Measurements from ENCODE around the gene KIF11. TPM values are rescaled to one million over a fixed set of nuclear protein-coding genes. Genes with fewer than 3 reads are reported as not detected.

KIF11 gene
- total RNA-seq, 1 experiment from 2014 or later: 15.1 TPM

- in situ Hi-C loops (cut with HindIII; ENCODE audit: low pct_unique_long_range_greater_than_20kb, low sequenced_read_pairs): no loop called here
- DNase-seq (ENCODE audit: low read depth): no peak
These were observed 63.5 kb downstream of the KIF11 start for GRCh38 chr10:92656266-92656961.

- DNase-seq (ENCODE audit: low read depth): no peak
- in situ Hi-C loops (cut with HindIII; ENCODE audit: low pct_unique_long_range_greater_than_20kb, low sequenced_read_pairs): no loop called here
These were observed 64.1 kb downstream of the KIF11 start for GRCh38 chr10:92657024-92657423.

GRCh38 chr10:92662848-92663247 lies 69.9 kb downstream of the KIF11 start:
- DNase-seq (ENCODE audit: low read depth): no peak
- in situ Hi-C loops (cut with HindIII; ENCODE audit: low pct_unique_long_range_greater_than_20kb, low sequenced_read_pairs): no loop called here

GRCh38 chr10:92664322-92664721 lies 71.4 kb downstream of the KIF11 start:
- in situ Hi-C loops (cut with HindIII; ENCODE audit: low pct_unique_long_range_greater_than_20kb, low sequenced_read_pairs): no loop called here
- no peak for DNase-seq (ENCODE audit: low read depth)

GRCh38 chr10:92667078-92667477 lies 74.1 kb downstream of the KIF11 start:
- in situ Hi-C loops (cut with HindIII; ENCODE audit: low pct_unique_long_range_greater_than_20kb, low sequenced_read_pairs): no loop called here
- no peak for DNase-seq (ENCODE audit: low read depth)

GRCh38 chr10:92677708-92678107 lies 84.8 kb downstream of the KIF11 start:
- in situ Hi-C loops (cut with HindIII; ENCODE audit: low pct_unique_long_range_greater_than_20kb, low sequenced_read_pairs): no loop called here
- DNase-seq (ENCODE audit: low read depth): no peak

- in situ Hi-C loops (cut with HindIII; ENCODE audit: low pct_unique_long_range_greater_than_20kb, low sequenced_read_pairs): no loop called here
These were observed 85.3 kb downstream of the KIF11 start for GRCh38 chr10:92678206-92678605.

GRCh38 chr10:92681306-92681834 lies 88.4 kb downstream of the KIF11 start:
- in situ Hi-C loops (cut with HindIII; ENCODE audit: low pct_unique_long_range_greater_than_20kb, low sequenced_read_pairs): no loop called here
- no peak for DNase-seq (ENCODE audit: low read depth)

More at GRCh38 chr10:92678206-92678605, 85.3 kb downstream of the KIF11 start:
- no peak for DNase-seq (ENCODE audit: low read depth)

- in situ Hi-C loops (cut with HindIII; ENCODE audit: low pct_unique_long_range_greater_than_20kb, low sequenced_read_pairs): no loop called here
- no peak for DNase-seq (ENCODE audit: low read depth)
These were observed 95.6 kb downstream of the KIF11 start for GRCh38 chr10:92688573-92688926.

- in situ Hi-C loops (cut with HindIII; ENCODE audit: low pct_unique_long_range_greater_than_20kb, low sequenced_read_pairs): no loop called here
- DNase-seq (ENCODE audit: low read depth): peak; percentile 46
These were observed 96.2 kb downstream of the KIF11 start for GRCh38 chr10:92688927-92689662.

- DNase-seq (ENCODE audit: low read depth): peak; percentile 44
- in situ Hi-C loops (cut with HindIII; ENCODE audit: low pct_unique_long_range_greater_than_20kb, low sequenced_read_pairs): no loop called here
These were observed 96.8 kb downstream of the KIF11 start, which contains the start of gene HHEX for GRCh38 chr10:92689663-92690210. TSS of gene HHEX (plus strand) at chr10:92689955. CDS start at chr10:92689987, 32 bp downstream.

GRCh38 chr10:92690211-92690914 lies 97.4 kb downstream of the KIF11 start:
- DNase-seq (ENCODE audit: low read depth): peak; percentile 31
- in situ Hi-C loops (cut with HindIII; ENCODE audit: low pct_unique_long_range_greater_than_20kb, low sequenced_read_pairs): no loop called here

- no peak for DNase-seq (ENCODE audit: low read depth)
- in situ Hi-C loops (cut with HindIII; ENCODE audit: low pct_unique_long_range_greater_than_20kb, low sequenced_read_pairs): no loop called here
These were observed 98.1 kb downstream of the KIF11 start for GRCh38 chr10:92690915-92691590.

- no peak for DNase-seq (ENCODE audit: low read depth)
- in situ Hi-C loops (cut with HindIII; ENCODE audit: low pct_unique_long_range_greater_than_20kb, low sequenced_read_pairs): no loop called here
These were observed 98.7 kb downstream of the KIF11 start for GRCh38 chr10:92691591-92692079.

GRCh38 chr10:92692080-92692671 lies 99.2 kb downstream of the KIF11 start:
- DNase-seq (ENCODE audit: low read depth): no peak
- in situ Hi-C loops (cut with HindIII; ENCODE audit: low pct_unique_long_range_greater_than_20kb, low sequenced_read_pairs): no loop called here

- in situ Hi-C loops (cut with HindIII; ENCODE audit: low pct_unique_long_range_greater_than_20kb, low sequenced_read_pairs): no loop called here
- no peak for DNase-seq (ENCODE audit: low read depth)
These were observed 100.0 kb downstream of the KIF11 start for GRCh38 chr10:92692697-92693533.

GRCh38 chr10:92693534-92693893 lies 100.6 kb downstream of the KIF11 start:
- in situ Hi-C loops (cut with HindIII; ENCODE audit: low pct_unique_long_range_greater_than_20kb, low sequenced_read_pairs): no loop called here
- no peak for DNase-seq (ENCODE audit: low read depth)
